SK-N-SH (cell line): Measurements from ENCODE around the gene FTO. TPM values are rescaled to one million over a fixed set of nuclear protein-coding genes. Genes with fewer than 3 reads are reported as not detected.

ENCODE experiments used
- CTCF ChIA-PET: fragments of 300-600, 350-600 bp; formaldehyde crosslinking; extraction: SDS; loops from one replicate; lab custom pipeline; 2021; lab: Yijun Ruan, JAX
- POLR2A ChIA-PET: fragments of 350-600 bp; sonication (Branson Sonifier 250); formaldehyde crosslinking; extraction: SDS; loops from one replicate; lab custom pipeline; 2020; ENCODE audit warnings: antibody characterized with exemption, inconsistent platforms; lab: Yijun Ruan, JAX
- DNase-seq: peaks from one replicate; pipeline ENCODE4 v3.0.0; 2012
- H2AFZ ChIP-seq: fragments of 200-600 bp; sonication (generic); 2 replicates; pipeline ENCODE4 v1.8.1; 2016; ENCODE audit warnings: antibody characterized with exemption, mild to moderate bottlenecking, low read depth
- H3F3A ChIP-seq: fragments of 200-600 bp; sonication (generic); replicated peaks from 2 replicates; pipeline ENCODE3; 2016; ENCODE audit warnings: antibody characterized with exemption, mild to moderate bottlenecking; ENCODE audit not compliant: insufficient read depth
- H3K27ac ChIP-seq, 2 experiments: fragments of 200-500 bp in 1 of 2; fragments of 200-600 bp in 1 of 2; sonication (Bioruptor generic) in 1 of 2; sonication (generic), shearing (Covaris generic) in 1 of 2; 2 replicates each; pipeline versions ENCODE4 v1.5.1 to v1.6.1; 2014 to 2016; ENCODE audit warnings: low read depth in 2 of 2, inconsistent platforms in 1 of 2, low read length in 1 of 2, mild to moderate bottlenecking in 1 of 2, mixed read lengths in 1 of 2
- H3K27me3 ChIP-seq: fragments of 200-600 bp; sonication (generic), shearing (Covaris generic); 2 replicates; pipeline ENCODE4 v1.6.1; 2016; ENCODE audit warnings: mixed run types; ENCODE audit not compliant: insufficient read depth
- H3K36me3 ChIP-seq, 2 experiments: fragments of 200-500 bp in 1 of 2; fragments of 200-600 bp in 1 of 2; sonication (Bioruptor generic) in 1 of 2; sonication (generic) in 1 of 2; replicated peaks in 1 of 2; 2 replicates each; pipeline versions ENCODE3 to v1.5.1; 2014 to 2016; ENCODE audit warnings: low read length in 1 of 2, mild to moderate bottlenecking in 1 of 2; ENCODE audit not compliant: insufficient read depth in 2 of 2, control insufficient read depth in 1 of 2
- H3K4me1 ChIP-seq, 2 experiments: fragments of 200-500 bp in 1 of 2; fragments of 200-600 bp in 1 of 2; sonication (Bioruptor generic) in 1 of 2; sonication (generic), shearing (Covaris generic) in 1 of 2; 2 replicates each; pipeline versions ENCODE4 v1.5.1 to v1.6.1; 2014 to 2016; ENCODE audit warnings: low read depth in 1 of 2, low read length in 1 of 2, mixed run types in 1 of 2; ENCODE audit not compliant: insufficient read depth in 2 of 2, control insufficient read depth in 1 of 2
- H3K4me2 ChIP-seq: fragments of 200-600 bp; sonication (generic), shearing (Covaris generic); 2 replicates; pipeline ENCODE4 v1.6.1; 2017; ENCODE audit warnings: mixed run types
- H3K4me3 ChIP-seq, 2 experiments: fragments of 200-500 bp in 1 of 2; fragments of 200-600 bp in 1 of 2; sonication (Bioruptor generic) in 1 of 2; sonication (generic), shearing (Covaris generic) in 1 of 2; 2 replicates each; pipeline versions ENCODE4 v1.5.1 to v1.8.1; 2014 to 2016; ENCODE audit warnings: low read depth in 2 of 2, inconsistent platforms in 1 of 2, low read length in 1 of 2, mild to moderate bottlenecking in 1 of 2, mixed read lengths in 1 of 2, moderate library complexity in 1 of 2
- H3K79me2 ChIP-seq: fragments of 200-600 bp; sonication (generic); 2 replicates; pipeline ENCODE4 v1.8.1; 2017; ENCODE audit warnings: mild to moderate bottlenecking; ENCODE audit not compliant: insufficient read depth
- H3K9ac ChIP-seq: fragments of 200-600 bp; sonication (generic); 2 replicates; pipeline ENCODE4 v1.6.1; 2017; ENCODE audit warnings: mixed run types
- H3K9me2 ChIP-seq: fragments of 200-600 bp; sonication (generic); 2 replicates; pipeline ENCODE4 v1.6.1; 2017; ENCODE audit warnings: mixed run types
- H3K9me3 ChIP-seq: fragments of 200-600 bp; sonication (generic); 2 replicates; pipeline ENCODE4 v1.6.1; 2017; ENCODE audit warnings: mixed run types, mild to moderate bottlenecking, moderate library complexity
- H4K20me1 ChIP-seq: fragments of 200-600 bp; sonication (generic); 2 replicates; pipeline ENCODE4 v1.6.1; 2017; ENCODE audit warnings: mild to moderate bottlenecking, mixed run types; ENCODE audit not compliant: insufficient read depth
- CHD2 ChIP-seq: fragments of 150-350 bp; IDR thresholded peaks from 2 replicates; pipeline ENCODE4 v1.6.1; 2018; ENCODE audit warnings: low read length; ENCODE audit not compliant: partially characterized antibody
- EZH2phosphoT487 ChIP-seq: fragments of 200-600 bp; sonication (generic); IDR thresholded peaks from 2 replicates; pipeline ENCODE4 v1.6.1; 2017; ENCODE audit warnings: low read depth, mixed run types, mild to moderate bottlenecking, antibody characterized with exemption, moderate library complexity, borderline replicate concordance
- FOXJ3 ChIP-seq: sonication (generic); formaldehyde crosslinking; IDR thresholded peaks from 2 replicates; pipeline ENCODE4 v1.5.1; 2020; ENCODE audit warnings: mild to moderate bottlenecking, missing genetic modification reagents
- GABPA ChIP-seq: IDR thresholded peaks from 2 replicates; pipeline ENCODE4 v1.4.0; 2012; ENCODE audit warnings: low read depth, mild to moderate bottlenecking
- JUND ChIP-seq: IDR thresholded peaks from 2 replicates; pipeline ENCODE4 v1.4.0; 2012
- MEF2A ChIP-seq: IDR thresholded peaks from 2 replicates; pipeline ENCODE4 v1.4.0; 2012; ENCODE audit warnings: low read depth, borderline replicate concordance
- MXI1 ChIP-seq: IDR thresholded peaks from 2 replicates; pipeline ENCODE4 v1.6.1; 2012; ENCODE audit warnings: mild to moderate bottlenecking, low read depth, low read length, improper control_type of control experiment
- NFIC ChIP-seq: IDR thresholded peaks from 2 replicates; pipeline ENCODE4 v1.4.0; 2012; ENCODE audit warnings: borderline replicate concordance
- NRF1 ChIP-seq: IDR thresholded peaks from 2 replicates; pipeline ENCODE4 v1.6.1; 2012; ENCODE audit warnings: low read depth, mild to moderate bottlenecking, low read length
- RAD21 ChIP-seq: IDR thresholded peaks from 2 replicates; pipeline ENCODE4 v1.6.1; 2012; ENCODE audit warnings: mild to moderate bottlenecking, low read length
- RXRA ChIP-seq: IDR thresholded peaks from 2 replicates; pipeline ENCODE4 v1.4.0; 2012; ENCODE audit warnings: low read depth, mild to moderate bottlenecking, borderline replicate concordance
- YY1 ChIP-seq: IDR thresholded peaks from 2 replicates; pipeline ENCODE4 v1.4.0; 2012; ENCODE audit warnings: low read depth, mild to moderate bottlenecking
- WGBS: methylation state at CpG from one replicate; pipeline ENCODE4 v1.1.6; 2017; ENCODE audit warnings: low lambda C conversion rate; 5-methylcytosine and 5-hydroxymethylcytosine counted together
- polyA plus RNA-seq, 3 experiments: library from polyadenylated mRNA; depleted of rRNA; stranded (reverse); fragments of >200 nt; gene quantifications; 2 replicates each; pipeline ENCODE4 v1.2.3, GENCODE V29; 2012
- TF ChIP-seq, protein P1 (sequence below): IDR thresholded peaks from 2 replicates; pipeline ENCODE4 v1.4.0; 2012; ENCODE audit warnings: low read depth, borderline replicate concordance
- TF ChIP-seq, protein P2 (sequence below): fragments of 150-350 bp; IDR thresholded peaks from 2 replicates; pipeline ENCODE4 v1.6.1; 2017; ENCODE audit warnings: antibody characterized with exemption, low read length, low read depth, borderline replicate concordance
- TF ChIP-seq, protein P3 (sequence below): fragments of 150-350 bp; IDR thresholded peaks from 2 replicates; pipeline ENCODE4 v1.6.1; 2016; ENCODE audit warnings: mild to moderate bottlenecking, low read depth, low read length

Gene FTO
- polyA plus RNA-seq, 1 of the 3 experiments (the other 2 are of a cell fraction): 41.2 TPM

DNA sequence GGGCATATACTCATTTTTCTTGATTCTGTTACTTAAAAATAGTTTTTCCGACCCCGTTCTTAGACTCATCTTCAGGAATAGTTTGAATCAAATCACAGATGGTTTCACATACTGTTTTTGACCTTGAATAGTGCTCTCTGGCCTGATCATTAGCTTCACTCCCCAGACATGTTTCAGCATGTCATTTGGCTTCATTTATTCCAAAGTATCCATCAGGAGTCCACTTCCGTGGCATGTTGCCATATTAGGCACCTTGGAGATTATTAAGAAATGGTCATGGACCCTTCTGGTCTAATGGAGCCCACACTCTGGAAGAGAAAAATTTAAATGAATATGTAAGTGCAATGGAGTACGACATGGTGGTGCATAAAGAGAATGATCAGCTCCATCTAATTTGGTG, 222.3 kb downstream of the FTO start (continued):
- TF ChIP-seq CHD2 (no peak), FOXJ3 (CRISPR knock-in tag) (no peak), RXRA (no peak)

DNA sequence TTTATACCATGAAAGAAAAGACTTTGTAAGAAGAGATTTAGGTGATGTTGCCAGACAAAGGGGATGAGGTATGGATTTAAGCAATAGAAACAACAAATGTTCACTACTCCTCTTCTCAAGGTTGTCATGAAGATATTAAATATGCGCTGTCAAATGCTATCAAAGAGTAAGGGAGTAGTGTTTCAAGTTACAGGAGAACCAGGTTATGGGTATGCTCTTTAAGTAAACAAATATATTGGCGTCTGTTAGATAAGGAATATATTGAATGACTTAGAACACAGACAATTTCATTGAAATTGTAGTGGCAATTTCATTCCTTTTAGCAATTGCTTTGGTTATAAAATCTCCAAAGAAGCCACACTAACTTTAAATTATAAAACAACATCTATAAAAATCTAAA, 229.0 kb downstream of the FTO start:
- H3K27me3 ChIP-seq: no peaks in the 10 kb centered on the region
- ChIA-PET CTCF (no interaction called here), POLR2A (no interaction called here)
- no peak overlapping the region for H3K27ac ChIP-seq
- WGBS: 95% methylated on average over 2 of the region's 2 CpGs
- no peaks in the 10 kb centered on the region for H3K79me2 ChIP-seq
- H3F3A ChIP-seq: no peaks in the 10 kb centered on the region
- H3K9ac ChIP-seq: no peak overlapping the region
- no peaks in the 10 kb centered on the region for H3K9me3 ChIP-seq
- H3K4me3 ChIP-seq: no peak overlapping the region
- no peak overlapping the region for H2AFZ ChIP-seq
- no peak for DNase-seq
- peaks cover 0 to 3% of the 10 kb centered on the region in 2 experiments; a peak in 2 of 4 replicates for H3K4me1 ChIP-seq
- H3K36me3 ChIP-seq: peaks cover 9 to 10% of the 10 kb centered on the region in 2 experiments
- H3K4me2 ChIP-seq: no peak overlapping the region
- no peaks in the 10 kb centered on the region for H4K20me1 ChIP-seq
- H3K9me2 ChIP-seq: no peaks in the 10 kb centered on the region
- TF ChIP-seq, protein P1, sequence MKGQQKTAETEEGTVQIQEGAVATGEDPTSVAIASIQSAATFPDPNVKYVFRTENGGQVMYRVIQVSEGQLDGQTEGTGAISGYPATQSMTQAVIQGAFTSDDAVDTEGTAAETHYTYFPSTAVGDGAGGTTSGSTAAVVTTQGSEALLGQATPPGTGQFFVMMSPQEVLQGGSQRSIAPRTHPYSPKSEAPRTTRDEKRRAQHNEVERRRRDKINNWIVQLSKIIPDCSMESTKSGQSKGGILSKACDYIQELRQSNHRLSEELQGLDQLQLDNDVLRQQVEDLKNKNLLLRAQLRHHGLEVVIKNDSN: no peak
- no peak for TF ChIP-seq NRF1
- TF ChIP-seq GABPA: no peak
- TF ChIP-seq JUND: no peak
- TF ChIP-seq RAD21: no peak
- TF ChIP-seq FOXJ3 (CRISPR knock-in tag): no peak

DNA sequence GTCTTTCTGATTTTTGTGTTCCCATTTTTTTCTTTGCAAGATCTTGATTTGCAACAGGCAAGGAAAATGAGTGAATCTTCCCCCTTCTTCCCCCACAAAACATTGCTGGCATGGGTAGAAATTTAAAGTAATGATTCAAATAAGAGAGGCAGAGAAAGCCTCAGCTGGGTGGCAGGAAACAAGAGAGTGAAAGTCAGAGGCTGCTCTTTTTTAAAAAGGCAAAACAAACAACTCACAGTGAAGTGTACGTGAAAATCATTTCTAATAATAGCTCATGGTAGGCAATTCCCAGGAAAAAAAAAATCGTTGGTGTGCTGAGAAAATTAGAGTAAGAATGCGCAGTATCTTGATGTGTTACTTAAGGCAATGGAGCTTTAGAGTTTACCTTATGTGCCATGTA, 229.5 kb downstream of the FTO start:
- Histone ChIP-seq H3K9ac (no peak overlapping the region), H3K9me2 (no peaks in the 10 kb centered on the region), H3K4me2 (no peak overlapping the region), H4K20me1 (no peaks in the 10 kb centered on the region), H3K79me2 (no peaks in the 10 kb centered on the region), H3K27me3 (no peaks in the 10 kb centered on the region), H3K4me1 (peaks cover 0 to 3% of the 10 kb centered on the region in 2 experiments; a peak in 2 of 4 replicates), H3K4me3 (no peak overlapping the region), H2AFZ (no peak overlapping the region), H3K36me3 (peaks cover 9 to 10% of the 10 kb centered on the region in 2 experiments), H3K9me3 (no peaks in the 10 kb centered on the region), H3F3A (no peaks in the 10 kb centered on the region), H3K27ac (no peak overlapping the region)
- no peak for DNase-seq
- CTCF ChIA-PET: no interaction called here
- TF ChIP-seq, protein P2, sequence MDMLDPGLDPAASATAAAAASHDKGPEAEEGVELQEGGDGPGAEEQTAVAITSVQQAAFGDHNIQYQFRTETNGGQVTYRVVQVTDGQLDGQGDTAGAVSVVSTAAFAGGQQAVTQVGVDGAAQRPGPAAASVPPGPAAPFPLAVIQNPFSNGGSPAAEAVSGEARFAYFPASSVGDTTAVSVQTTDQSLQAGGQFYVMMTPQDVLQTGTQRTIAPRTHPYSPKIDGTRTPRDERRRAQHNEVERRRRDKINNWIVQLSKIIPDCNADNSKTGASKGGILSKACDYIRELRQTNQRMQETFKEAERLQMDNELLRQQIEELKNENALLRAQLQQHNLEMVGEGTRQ: no peak
- no peak for TF ChIP-seq MXI1
- TF ChIP-seq, protein P3, sequence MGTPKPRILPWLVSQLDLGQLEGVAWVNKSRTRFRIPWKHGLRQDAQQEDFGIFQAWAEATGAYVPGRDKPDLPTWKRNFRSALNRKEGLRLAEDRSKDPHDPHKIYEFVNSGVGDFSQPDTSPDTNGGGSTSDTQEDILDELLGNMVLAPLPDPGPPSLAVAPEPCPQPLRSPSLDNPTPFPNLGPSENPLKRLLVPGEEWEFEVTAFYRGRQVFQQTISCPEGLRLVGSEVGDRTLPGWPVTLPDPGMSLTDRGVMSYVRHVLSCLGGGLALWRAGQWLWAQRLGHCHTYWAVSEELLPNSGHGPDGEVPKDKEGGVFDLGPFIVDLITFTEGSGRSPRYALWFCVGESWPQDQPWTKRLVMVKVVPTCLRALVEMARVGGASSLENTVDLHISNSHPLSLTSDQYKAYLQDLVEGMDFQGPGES: no peak
- TF ChIP-seq EZH2phosphoT487: no peak
- TF ChIP-seq JUND: no peak
- no peak for TF ChIP-seq MEF2A
- no peak for TF ChIP-seq NFIC
- no peak for TF ChIP-seq YY1
- 87% methylated on average over 3 of the region's 3 CpGs for WGBS
- POLR2A ChIA-PET: no interaction called here
